GM10266 (cell line): ENCODE measurements around the gene MICOS13.

Experiments used
- DNase-seq: peaks from one replicate; pipeline ENCODE4 v3.0.0; 2012; ENCODE audit errors: extremely low spot score
- TF ChIP-seq, protein P1 (sequence below): IDR thresholded peaks from 2 replicates; pipeline ENCODE4 v1.5.1; 2012; ENCODE audit warnings: mild to moderate bottlenecking, low read depth; ENCODE audit not compliant: control insufficient read depth, insufficient read depth; ENCODE audit errors: missing control alignments

Gene MICOS13

DNA sequence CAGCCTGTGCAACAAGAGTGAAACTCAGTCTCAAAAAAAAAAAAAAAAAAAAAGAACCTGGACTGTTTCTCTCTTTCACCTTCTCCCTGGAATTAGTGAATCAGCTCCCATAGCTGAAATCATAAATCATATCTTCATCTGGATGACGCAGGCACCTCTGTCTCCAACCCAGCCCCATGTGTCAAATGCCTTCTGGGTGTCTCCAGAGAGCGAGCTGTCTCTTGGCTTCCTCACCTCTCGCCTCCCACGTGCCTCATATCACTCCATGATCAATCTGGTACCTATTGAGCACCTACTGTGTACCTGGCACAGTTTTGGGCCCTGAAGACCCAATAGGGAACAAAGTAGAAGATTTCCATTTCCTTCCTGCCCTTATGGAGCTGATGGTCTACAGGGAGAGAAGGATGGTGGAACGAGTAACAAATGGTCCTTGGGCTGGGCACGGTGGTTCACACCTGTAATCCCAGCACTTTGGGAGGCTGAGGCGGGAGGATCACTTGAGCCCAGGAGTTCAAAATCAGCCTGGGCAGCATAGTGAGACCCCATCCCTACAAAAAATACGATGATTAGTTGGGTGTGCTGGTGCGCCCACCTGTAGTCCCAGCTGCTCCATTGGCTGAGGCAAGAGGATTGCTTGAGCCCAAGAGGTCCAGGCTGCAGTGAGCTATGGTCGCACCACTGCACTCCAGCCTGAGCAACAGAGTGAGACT, 3.0 kb upstream of the MICOS13 start:
- DNase-seq = no peak
- TF ChIP-seq, protein P1, sequence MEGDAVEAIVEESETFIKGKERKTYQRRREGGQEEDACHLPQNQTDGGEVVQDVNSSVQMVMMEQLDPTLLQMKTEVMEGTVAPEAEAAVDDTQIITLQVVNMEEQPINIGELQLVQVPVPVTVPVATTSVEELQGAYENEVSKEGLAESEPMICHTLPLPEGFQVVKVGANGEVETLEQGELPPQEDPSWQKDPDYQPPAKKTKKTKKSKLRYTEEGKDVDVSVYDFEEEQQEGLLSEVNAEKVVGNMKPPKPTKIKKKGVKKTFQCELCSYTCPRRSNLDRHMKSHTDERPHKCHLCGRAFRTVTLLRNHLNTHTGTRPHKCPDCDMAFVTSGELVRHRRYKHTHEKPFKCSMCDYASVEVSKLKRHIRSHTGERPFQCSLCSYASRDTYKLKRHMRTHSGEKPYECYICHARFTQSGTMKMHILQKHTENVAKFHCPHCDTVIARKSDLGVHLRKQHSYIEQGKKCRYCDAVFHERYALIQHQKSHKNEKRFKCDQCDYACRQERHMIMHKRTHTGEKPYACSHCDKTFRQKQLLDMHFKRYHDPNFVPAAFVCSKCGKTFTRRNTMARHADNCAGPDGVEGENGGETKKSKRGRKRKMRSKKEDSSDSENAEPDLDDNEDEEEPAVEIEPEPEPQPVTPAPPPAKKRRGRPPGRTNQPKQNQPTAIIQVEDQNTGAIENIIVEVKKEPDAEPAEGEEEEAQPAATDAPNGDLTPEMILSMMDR = no peak

DNA sequence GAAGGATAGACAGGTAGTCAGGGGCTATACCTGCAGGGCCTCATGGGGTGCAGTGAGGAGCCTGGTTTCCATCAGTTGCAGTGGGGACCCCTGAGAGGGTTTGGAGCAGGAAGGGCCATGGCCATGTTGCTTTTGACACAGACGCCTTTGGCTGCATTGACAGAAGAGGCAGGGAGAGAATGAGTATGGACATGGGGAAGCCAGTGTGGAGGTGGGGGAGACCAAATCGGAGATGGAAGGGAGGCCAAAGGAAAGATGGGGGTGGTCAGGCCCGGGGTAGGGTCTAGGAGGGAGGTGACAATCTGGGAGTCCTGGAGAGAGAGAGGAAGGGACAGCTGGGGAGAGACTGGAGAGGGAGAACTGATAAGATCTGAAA, 1.8 kb upstream of the MICOS13 start:
- TF ChIP-seq, protein P1 = no peak

DNA sequence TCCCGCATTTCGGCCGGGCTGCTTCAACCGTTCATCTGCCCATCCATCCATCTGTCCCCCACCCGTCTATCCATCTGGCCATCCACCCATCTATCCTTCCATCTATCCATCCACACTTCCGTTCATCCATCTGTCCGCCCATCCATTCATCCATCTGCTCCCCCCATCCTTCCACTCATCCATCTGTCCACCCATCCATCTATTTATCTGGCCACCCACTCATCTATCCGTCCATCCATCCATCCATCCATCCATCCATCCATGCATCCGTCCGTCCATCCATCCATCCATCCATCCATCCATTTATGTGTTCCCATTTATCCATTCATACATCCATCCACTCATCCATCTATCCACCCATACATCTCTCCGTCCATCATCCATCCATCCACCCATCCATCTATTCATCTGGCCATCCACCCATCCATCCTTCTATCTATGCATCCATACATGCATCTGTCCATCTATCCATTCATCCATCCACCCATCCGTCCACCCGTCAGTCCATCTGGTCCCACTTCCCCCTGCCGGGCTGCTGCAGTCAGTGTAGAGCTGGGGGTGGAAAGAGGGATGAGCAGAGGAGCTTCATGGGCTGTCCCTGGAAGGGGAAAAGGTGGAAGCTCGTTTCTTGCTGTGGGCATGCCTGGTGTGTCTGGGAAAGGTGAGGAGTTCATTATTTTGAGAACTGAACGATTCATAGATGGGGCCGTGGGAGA, 1.2 kb upstream of the MICOS13 start:
- DNase-seq = no peak
- TF ChIP-seq, protein P1 = no peak

More for the DNA sequence above, 1.8 kb upstream of the MICOS13 start:
- DNase-seq = no peak

DNA sequence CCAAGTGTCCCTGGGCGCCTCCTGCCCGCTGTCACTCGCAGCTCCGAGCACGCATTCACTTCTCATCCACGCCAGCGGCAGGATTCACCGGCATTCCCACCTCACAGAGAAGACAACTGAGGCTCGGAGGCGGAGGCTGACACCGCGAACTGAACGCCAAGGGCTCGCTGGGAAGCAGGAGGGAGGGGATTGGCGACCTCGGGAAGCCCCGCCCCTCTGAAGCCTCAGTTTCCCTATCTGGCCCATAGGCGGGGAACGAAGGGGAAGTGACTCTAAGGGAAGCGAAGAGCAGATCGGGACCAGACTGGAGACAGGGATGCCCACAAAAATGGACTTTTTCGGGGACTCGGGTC, 256 bp downstream of the MICOS13 start:
- TF ChIP-seq, protein P1 = no peak

DNA sequence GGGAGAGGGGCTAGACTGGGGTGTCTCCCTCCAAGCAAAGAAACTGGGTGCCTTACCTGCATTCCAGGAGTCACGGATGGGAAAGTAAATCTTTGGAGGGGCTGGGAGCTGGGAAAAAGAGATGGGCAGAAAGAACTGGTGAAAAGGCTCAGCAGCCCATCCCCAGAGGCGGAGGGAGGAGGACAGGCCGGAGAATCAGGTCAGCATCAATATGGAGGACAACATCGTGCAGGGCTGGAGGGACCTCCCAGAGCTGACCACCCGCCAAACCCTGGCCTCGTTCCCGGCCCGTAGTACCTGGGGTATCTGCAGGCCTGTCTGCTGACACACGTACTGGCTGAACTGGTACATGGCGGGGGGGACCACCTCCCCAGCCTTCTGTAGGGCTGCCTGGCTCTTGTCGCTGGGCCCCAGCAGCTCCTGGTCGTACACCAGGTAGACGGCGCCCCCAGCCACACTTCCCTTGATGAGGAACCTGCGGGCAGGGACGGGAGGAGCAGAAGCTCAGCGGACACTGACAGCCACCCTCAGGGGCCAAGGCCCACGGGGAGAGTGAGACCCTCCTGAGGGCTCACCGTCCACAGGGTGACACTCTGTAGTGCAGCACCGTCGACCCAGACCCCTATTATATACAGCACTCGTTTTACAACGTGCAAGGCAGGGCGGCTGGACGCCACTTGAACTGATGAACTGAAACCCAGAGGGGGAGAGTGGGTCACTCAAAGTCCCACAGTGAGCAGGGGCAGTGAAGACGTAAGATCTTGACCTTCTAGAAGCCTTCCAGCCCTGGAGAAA, 830 bp downstream of the MICOS13 start:
- TF ChIP-seq, protein P1 = no peak

More for the DNA sequence above, 256 bp downstream of the MICOS13 start:
- DNase-seq = no peak

DNA sequence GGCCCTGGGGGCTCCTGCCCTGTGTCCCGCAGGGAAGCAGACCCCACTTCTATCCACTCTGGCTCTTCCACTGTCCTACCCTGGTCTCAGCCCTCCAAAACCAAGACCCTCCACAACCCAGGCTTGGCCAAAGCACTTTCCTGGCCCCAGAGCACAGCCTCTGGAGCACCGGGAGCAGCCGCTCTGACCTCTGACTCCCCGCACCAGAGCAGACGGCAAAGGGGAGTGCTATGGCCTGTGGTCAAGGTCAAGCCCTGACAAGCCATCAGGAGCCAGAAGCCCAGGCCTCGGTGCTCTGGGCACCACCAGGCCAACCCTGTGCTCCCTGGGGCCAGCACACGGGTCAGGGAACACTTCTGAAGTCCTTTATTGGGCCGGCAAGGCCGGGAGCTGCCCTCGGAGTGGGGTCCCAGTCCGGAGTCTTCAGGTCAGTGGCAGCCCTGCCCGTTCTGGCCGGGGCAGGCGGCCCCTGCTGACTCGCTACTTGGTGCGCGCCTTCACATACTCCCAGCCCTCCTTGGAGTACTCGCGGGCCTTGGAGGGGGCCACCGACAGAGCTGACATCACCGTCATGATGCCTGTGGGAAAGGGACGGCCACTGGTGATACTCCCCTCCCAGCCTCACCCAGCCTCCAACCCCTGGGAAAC, 2.1 kb downstream of the MICOS13 start:
- DNase-seq = no peak
- TF ChIP-seq, protein P1 = no peak

More for the DNA sequence above, 830 bp downstream of the MICOS13 start:
- DNase-seq = no peak
